Activated T-cell treated with anti-CD3 and anti-CD28 coated beads for 1 hour (primary cell): Measurements from ENCODE around the gene CNTNAP5.

Source experiments
- DNase-seq: peaks from one replicate; pipeline ENCODE4 v3.0.0-alpha.2; 2020; ENCODE audit warnings: low read depth

CNTNAP5 gene

GRCh38 chr2:124911560-124911959, 886.5 kb downstream of the CNTNAP5 start:
- DNase-seq: no peak

- no peak for DNase-seq
These were observed 888.8 kb downstream of the CNTNAP5 start for GRCh38 chr2:124913868-124914267.

GRCh38 chr2:124915567-124915966, 890.5 kb downstream of the CNTNAP5 start:
- DNase-seq: no peak

- no peak for DNase-seq
These were observed 894.2 kb downstream of the CNTNAP5 start for GRCh38 chr2:124919296-124919695.

GRCh38 chr2:124920448-124920847, 895.4 kb downstream of the CNTNAP5 start:
- no peak for DNase-seq

- no peak for DNase-seq
These were observed 896.1 kb downstream of the CNTNAP5 start for GRCh38 chr2:124921191-124921590.

- DNase-seq: no peak
These were observed 898.0 kb downstream of the CNTNAP5 start for GRCh38 chr2:124923097-124923496.

- DNase-seq: no peak
These were observed 908.8 kb downstream of the CNTNAP5 start for GRCh38 chr2:124933883-124934282.

- DNase-seq: no peak
These were observed 928.8 kb downstream of the CNTNAP5 start for GRCh38 chr2:124953921-124954320.

GRCh38 chr2:124959581-124959980, 934.5 kb downstream of the CNTNAP5 start:
- no peak for DNase-seq

GRCh38 chr2:124961132-124961531, 936.0 kb downstream of the CNTNAP5 start:
- DNase-seq: no peak
